Stimulated activated CD4-positive, alpha-beta T cell treated with anti-CD3 and anti-CD28 coated beads, Interleukin-1b, Interleukin-23, amount 100 ng/mL, for 1 hour (primary cell): ENCODE measurements around the gene TUBG2.

Experiments used
- DNase-seq, 2 donors: peaks; one replicate each; pipeline ENCODE4 v3.0.0-alpha.2; 2020; ENCODE audit warnings: low read depth in 2 of 2

The TUBG2 gene

DNA sequence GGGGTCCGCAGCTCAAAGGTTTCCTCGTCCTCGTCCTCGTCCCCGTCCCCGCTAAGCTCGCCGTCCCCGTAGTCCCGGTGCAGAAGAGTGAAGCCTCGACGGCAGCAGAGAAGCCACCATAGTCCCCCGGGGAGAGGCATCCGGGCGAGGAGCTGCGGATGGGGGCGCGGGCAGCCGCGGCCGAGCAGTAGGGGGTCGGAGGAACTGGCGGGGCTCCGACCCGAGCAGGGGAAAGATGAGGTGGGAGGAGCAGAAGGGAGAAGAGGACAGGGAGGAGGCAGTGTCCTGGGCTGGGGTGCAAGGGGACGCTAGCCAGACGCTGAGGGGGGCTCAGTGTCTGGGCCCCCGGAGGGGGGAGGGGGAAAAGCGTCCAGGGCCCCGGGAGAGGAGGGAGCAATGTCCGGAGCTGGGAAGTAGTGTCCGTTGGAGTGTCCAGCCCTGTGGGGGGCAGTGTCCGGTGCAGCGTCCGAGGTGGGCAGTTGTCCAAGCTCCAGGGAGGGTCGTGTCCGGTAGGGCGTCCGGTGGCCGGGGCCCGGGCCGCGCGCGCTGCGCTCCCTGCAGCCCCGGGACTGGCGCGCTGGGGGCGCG is 17.4 kb downstream of the TUBG2 start, which contains the start of gene PLEKHH3:
TSS of gene PLEKHH3 (minus strand) at position 571 of the 588 bp plus-strand sequence. CDS start at position 140, 431 bp downstream.
- DNase-seq, result no peak

DNA sequence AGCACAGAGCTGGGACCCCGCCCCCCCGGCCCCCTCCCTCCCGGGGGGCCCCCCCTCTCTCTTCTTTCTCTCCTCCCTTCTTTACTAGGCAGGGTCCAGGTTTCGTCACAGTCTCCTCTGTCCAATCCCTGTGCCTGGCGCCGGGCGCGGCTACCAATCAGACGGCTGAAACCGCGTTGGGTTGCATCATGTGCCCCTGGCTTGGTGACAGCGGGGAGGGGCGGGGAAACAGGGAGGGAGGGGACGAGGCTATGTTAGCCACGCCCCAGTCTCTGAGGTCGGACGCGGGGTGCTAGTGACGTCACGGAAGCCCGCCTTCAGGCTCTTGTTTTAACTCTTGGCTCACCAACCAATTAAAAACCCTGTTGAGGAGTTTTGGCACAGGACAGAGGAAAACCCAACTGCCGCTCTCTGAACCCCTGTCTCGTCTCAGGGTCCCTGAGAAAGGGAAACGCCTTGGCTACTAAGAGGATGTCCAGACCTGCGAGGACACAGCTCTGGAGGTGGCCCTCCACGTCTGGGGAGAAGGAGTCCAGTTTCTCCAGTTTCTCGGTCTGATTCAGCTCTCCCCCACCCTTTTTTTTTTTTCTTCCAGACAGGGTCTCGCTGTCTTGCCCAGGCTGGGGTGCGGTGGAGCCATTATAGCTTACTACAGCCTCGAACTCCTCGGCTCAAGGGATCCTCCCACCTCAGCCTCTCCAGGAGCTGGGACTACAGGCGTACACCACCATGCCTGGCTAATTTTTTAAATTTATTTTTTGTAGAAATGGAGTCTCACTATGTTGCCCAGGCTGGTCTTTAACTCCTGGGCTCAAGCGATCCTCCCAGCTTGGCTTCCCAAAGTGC is 18.2 kb downstream of the TUBG2 start:
- peak; percentile 92 to 98 for DNase-seq

DNA sequence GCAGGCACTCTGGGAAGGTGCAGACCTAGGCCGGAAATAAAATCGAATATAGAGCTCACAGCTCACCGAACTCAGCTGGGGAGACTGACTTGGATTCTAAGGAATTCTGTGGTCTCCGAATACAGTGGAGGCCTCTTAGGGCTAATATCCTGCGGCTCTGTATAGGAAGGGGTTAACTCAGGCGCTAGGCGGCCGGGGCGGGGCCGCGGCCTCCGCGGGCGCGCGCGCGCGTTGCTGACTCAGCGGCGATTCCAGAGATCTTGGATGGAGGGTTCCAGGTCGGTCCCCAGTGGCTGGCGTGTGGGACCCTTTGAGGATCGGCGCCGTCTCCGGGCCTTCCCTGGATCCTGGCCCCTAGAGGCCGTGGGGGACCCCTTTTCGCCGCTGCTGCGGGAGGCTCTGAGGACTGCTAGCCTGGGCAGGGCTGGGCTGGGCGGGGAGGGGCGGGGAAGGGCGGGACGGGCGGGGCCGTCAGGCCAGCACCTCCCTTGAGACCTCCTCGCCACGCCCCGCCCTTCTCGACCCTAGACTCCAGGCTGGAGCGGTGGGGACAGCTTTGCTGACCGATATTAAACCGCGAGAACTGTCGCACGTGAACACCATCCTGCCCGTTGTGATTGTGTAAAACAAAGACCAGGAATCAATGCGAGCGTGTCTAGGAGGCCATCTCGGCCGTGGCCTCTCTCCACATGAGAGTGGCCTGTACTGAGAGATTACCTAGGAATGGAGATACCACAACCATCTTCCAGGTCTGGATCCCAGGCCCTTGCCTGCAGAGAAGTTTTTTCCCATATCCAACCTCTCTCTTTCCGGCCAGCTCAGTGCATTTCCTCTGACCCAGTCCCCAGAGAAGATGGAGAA is 19.1 kb downstream of the TUBG2 start:
- peak in 1 of 2 donors; percentile 64 for DNase-seq

DNA sequence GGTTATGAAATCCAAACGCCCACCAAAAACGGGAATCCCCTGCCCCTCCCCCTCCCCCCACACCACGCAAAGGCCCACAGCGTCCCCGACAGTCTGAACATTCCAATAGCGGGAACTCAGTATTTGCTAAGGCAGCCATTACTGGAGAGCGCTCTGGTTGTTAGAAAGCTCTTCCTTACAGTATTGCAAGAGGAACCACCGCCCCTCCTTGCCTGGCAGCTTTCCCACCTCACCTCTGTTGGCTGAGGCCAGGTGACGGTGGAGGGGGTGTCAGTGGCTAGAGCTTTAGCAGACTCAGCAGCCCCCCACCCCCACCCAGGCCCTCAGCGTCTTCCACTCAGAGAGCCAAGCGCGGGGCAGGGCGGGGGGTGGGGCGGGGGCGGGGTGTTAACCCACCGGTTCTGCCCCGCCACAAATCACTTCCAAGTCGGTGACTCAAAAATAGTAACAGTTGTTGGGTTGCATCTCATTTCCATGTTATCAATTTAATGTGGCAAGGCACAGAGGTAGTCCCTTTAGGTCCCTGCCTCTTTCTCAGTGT is 19.9 kb downstream of the TUBG2 start:
- DNase-seq, result no peak

DNA sequence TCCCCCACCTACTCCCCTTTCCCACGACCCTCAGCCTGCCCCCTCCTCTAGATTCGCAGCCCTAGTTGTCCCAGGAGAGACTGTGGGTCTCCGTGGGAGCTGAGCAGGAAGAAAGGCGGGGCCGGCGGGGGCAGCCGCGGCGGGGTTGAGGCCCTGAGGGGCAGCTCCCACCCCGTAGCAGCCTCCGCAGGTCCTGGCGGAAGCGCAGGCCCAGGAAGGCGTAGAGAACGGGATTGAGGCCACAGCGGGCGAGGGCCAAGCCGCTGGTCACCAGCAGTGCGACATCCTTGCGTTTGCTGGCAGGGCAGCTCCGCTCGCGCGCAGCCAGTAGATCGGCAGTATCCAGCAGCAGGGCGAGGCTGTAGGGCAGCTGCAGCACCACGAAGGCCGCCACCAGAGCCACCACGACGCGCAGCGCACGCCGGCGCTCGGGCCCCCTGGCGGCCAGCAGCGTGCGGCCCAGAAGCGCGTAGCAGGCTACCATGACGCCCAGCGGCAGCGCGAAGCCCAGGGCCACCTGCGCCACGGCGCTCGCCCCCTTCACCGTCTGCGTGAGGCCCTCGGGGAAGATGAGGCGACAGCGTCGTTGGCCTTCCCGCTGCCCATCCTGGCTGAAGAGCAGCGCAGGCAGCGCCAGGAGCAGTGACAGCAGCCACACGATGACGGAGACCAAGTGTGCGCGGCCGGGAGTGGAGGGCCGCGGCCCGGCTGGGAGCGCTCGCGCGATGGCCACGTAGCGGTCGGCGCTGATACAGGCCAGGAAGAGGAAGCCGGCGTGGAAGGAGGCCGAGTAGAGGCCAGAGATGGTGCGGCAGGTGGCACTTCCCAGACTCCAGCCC is 20.6 kb downstream of the TUBG2 start:
- peak in 1 of 2 donors; percentile 47 for DNase-seq

DNA sequence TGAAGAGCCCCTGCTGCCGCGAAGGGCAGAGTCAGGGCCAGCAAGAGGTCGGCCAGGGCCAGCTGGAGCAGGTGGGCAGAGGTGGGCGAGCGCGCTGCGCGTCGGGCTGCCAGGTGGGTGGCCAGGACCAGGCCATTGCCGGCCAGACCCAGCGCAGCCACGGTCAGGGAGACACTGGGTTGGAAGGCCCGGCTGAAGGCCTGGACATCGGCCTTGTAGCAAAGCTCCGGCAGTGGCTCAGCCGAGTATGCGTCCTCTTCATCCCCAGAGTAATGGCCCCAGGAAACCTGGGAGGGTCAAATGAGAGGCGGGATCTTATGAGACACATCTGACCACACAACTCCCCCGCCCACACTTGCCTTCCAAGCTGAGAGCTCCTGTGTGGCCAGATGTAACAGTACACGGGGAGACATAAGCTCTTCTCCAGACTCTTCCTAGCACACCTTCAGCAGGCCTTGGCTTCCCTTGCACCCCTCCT is 21.3 kb downstream of the TUBG2 start:
- no peak for DNase-seq

DNA sequence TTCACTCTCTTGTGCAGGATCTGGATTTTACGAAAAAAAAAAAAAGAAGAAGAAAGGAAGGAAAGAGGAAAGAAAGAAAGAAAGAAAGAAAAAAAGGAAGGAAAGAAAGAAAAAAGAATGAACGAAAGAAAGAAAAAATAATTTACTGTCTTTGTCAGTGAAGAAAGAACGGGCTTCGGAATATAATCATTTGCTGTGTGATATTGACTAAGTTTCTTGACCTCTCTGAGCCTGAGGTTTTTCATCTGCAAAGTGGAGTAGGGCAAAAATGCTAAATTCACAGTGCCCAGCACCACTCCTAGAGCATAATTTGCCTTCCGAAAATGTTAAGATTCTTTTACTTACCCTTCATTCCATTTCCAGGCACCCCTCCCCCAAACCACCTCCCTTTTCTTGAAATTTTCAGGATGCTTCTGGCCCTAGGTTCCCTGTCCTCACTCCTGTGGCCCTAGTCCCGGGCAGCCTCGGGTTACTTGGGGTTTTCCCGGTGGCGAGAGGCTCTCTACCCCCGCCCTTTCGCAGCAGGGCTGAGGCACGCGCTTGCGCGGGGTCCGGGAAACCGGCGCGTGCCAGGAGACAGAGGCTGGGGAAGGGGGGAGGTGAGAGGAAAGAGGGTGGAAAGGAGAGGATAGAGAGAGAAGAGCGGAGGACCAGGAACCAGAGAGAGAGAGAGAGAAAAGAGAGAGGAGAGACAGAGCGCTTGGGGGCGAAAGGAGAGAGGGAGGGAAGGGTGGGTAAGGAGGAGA is 23.1 kb downstream of the TUBG2 start, which contains the start of gene CNTNAP1:
TSS of gene CNTNAP1 (plus strand) at position 556 of the 746 bp plus-strand sequence. CDS start 299 bp downstream, outside the sequence.
- DNase-seq, result no peak

DNA sequence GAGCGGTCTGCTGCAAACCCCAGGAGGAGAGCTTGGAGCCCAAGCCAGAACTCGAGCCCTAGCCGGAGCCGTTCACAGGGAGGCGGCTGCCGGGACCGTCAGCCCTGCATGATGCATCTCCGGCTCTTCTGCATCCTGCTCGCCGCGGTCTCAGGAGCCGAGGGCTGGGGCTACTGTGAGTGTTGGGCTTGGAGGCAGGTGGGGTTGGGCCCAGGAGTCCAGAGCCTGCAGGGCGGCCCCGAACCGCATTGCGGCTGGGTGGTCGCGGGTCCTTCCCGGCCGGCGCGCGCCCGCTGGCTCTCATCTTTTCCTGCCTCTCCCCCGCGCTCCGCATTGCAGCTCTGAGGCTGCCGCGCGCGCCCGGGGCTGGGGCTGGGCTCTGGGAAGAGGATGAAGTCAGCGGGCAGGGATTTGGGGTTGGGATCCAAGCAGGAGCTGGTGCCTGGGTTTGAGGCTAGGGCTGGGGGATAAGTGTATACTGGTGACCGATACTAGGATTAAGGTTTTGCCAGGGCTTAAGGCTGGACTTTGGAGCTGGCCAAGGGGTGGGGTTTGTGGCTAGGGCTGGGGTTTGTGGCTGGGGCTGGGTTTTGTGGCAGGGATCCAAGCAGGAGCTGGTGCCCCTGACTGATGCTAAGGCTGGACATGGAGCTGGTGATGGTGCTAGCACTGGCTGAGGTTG is 23.8 kb downstream of the TUBG2 start:
- DNase-seq, result no peak

DNA sequence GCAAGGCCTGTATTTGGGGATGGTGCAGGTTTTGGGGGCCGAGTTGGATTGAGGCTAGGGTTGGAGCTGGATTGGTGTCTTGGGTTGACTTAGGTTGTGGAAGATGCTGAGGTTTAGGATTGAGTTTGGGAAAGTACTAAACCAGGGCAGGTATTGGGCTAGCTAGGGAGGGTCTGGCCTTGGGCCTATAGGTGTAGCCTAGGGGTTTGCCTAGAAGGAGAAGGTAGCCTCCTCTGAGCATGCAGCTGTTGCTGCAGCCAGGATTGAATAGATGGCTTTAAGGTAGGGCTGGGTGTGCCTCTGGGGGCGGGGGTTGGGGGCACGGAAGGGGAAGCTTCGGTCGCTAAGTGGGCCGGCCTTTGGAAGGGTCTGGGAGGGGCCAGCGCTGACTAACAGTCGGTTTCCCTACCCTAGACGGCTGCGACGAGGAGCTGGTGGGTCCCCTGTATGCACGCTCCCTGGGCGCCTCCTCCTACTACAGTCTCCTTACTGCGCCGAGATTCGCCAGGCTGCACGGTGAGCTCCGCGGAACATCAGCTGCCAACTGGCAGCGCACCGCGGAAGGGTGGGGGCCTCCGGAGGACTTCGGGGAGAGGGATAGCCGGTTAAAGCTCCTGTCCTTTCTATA is 24.4 kb downstream of the TUBG2 start:
- no peak for DNase-seq

DNA sequence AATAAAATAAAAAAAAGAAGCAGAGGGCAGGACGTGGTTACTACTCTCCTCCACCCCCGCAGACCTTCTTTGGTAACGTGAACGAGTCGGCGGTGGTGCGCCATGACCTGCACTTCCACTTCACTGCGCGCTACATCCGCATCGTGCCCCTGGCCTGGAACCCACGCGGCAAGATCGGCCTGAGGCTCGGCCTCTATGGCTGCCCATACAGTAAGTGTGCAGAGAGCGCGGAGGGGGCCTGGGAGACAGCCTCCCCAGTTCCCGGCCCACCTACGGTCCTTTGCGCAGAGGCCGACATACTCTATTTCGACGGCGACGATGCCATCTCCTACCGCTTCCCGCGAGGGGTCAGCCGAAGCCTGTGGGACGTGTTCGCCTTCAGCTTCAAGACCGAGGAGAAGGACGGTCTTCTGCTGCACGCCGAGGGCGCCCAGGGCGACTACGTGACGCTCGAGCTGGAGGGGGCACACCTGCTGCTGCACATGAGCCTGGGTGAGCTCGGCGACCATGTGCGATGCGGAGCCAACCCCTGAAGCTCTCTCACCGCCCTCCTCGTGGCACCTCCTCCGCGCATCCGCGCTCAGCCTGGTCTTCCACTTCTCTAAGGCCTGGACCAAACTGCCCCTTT is 26.0 kb downstream of the TUBG2 start:
- no peak for DNase-seq

DNA sequence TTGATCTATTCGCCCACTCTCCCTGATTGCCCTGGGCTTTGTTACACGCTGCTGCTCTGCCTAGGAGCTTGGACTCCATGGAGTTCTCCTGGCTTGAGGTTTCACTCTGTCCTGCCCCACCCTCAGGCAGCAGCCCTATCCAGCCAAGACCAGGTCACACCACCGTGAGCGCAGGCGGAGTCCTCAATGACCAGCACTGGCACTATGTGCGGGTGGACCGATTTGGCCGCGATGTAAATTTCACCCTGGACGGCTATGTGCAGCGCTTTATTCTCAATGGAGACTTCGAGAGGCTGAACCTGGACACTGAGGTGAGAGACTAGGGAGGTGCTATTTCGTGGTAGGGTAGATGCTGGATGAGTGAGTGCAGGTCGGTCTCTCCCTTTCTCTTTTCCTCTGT is 26.7 kb downstream of the TUBG2 start:
- DNase-seq, result no peak

DNA sequence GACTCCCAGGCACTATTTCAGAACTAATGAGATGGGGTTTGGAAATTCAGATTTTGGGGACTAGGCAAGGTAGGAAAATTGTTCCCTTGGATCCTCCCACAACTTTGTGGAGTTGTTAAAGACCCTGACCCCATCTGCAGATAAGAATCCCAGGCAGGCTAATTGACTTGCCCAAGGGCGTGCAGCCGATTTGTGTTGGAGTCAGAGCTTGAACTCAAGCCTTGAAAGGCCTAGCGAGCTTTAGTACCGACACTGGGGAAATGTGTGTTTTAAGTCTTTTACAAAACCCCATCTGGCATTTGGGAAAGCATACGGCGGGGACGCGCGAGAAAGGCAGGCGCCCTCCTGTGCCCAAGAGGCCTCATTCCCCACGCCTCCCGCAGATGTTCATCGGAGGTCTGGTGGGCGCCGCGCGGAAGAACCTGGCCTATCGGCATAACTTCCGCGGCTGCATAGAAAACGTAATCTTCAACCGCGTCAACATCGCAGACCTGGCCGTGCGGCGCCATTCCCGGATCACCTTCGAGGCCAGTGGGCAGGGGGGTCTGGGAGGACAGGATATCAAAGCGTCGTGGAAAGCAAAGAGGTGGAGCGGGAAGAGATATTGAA is 27.5 kb downstream of the TUBG2 start:
- DNase-seq, result no peak

DNA sequence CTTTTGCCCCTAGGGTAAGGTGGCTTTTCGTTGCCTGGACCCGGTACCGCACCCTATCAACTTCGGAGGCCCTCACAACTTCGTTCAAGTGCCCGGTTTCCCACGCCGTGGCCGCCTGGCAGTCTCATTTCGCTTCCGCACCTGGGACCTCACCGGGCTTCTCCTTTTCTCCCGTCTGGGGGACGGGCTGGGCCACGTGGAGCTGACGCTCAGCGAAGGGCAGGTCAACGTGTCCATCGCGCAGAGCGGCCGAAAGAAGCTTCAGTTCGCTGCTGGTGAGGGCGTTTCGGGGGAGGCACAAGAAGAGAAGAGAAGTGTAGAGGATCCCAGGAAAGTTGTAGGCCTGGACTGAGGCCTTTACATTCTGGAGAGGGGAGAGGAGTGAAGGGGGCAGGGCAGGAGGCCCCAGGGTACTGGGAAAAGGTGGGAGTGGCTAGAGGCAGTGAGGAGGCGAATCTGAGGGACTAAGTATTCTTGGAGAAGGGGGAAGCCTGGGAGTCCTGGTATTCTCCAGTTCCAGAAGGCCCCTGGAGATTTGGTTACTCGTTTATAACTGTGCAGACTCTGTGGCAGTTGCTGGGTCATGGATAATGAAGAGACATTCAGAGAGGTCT is 28.7 kb downstream of the TUBG2 start:
- no peak for DNase-seq

DNA sequence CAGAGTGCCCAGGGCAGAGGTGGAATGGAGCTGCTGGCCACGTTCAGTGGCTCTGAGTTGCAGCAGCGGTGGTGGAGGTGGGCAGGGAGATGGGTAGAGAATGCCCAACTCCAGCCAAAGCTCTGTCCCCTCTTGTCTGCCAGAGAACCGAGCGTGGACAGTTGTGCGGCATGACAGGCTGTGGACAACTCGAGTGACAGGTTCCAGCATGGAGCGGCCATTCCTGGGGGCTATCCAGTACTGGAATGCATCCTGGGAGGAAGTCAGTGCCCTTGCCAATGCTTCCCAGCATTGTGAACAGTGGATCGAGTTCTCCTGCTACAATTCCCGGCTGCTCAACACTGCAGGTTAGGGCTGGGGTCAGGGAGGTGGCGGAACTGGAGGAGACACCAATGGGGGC is 31.5 kb downstream of the TUBG2 start:
- DNase-seq, result no peak

DNA sequence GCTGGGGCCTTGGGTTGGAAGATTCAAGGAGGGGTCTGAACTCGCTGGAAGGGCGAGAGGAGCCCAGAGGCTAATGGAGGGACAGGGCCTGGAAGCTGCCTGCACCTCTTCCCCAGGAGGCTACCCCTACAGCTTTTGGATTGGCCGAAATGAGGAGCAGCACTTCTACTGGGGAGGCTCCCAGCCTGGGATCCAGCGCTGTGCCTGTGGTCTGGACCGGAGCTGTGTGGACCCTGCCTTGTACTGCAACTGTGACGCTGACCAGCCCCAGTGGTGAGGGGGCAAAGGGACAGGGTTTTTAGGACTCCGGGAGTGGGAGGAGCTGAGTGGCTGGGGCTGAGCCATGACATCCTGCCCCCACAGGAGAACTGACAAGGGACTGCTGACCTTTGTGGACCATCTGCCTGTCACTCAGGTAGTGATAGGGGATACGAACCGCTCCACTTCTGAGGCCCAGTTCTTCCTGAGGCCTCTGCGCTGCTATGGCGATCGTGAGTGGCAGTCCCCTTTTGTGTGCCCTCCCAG is 32.0 kb downstream of the TUBG2 start:
- DNase-seq, result no peak

DNA sequence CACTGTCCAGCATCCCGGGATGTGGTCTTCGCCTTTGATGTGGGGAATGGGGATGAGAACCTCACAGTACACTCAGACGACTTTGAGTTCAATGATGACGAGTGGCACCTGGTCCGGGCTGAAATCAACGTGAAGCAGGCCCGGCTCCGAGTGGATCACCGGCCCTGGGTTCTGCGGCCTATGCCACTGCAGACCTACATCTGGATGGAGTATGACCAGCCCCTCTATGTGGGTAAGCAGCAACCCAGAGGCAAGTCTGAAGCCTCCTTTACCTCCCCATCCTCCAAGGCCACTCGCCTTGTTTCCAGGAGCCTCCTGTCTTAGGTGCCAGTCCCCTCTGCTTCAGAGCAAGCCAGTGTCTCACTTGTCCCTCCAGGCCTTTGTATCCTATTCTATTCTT is 33.4 kb downstream of the TUBG2 start:
- no peak for DNase-seq

DNA sequence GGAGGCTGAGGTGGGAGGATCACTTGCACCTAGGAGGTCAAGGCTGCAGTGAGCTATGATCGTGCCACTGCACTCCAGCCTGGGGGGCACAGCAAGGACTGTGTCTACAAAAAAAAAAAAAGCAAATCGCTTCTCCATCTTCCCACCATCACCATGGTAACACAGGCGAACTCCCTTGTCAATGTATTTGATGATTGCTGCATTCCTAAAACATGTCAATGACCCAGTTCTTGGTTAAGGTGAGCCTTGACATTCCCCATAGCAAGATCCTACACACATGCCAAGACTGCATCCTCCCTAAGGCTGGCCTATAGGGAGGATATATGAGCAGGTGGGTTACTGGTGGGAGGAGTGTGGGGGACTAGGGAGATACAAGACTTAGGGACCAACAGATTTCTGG is 35.4 kb downstream of the TUBG2 start:
- no peak for DNase-seq
